ENCODE data around the gene DCDC2B.
"Not testable (repeated sequence)": the region's sequence is repeated elsewhere in the genome, so short reads cannot be mapped to it uniquely, and the experiment has no call there.

- TF ChIP-seq POLR2AphosphoS5 (IDR thresholded peaks at IDR 0.05); POLR2A (IDR thresholded peaks at IDR 0.05); CTCF (IDR thresholded peaks at IDR 0.05); EP300 (IDR thresholded peaks at IDR 0.05; ENCODE audit: low read depth): not testable (repeated sequence)
Observed at GRCh38 chr1:32165633-32166032, 43.3 kb upstream of the DCDC2B start.
